D721Med (cell line): ENCODE results near the gene RBM15B.
"Not testable (repeated sequence)": the region's sequence is repeated elsewhere in the genome, so short reads cannot be mapped to it uniquely, and the experiment has no call there.

ENCODE experiments used
- DNase-seq: peaks from one replicate; pipeline ENCODE4 v3.0.0; 2011; ENCODE audit warnings: low spot score; ENCODE audit not compliant: insufficient read length
- FAIRE-seq: peaks from 2 replicates; lab custom pipeline; 2011; peaks lifted over from hg19 to GRCh38; lab: Jason Lieb, UNC
- CTCF ChIP-seq: IDR thresholded peaks from 2 replicates; pipeline ENCODE4 v1.5.1; 2012; ENCODE audit warnings: mild to moderate bottlenecking, control low read depth; ENCODE audit not compliant: insufficient read depth; ENCODE audit errors: missing control alignments

RBM15B gene

GRCh38 chr3:51354731-51355615 lies 36.1 kb upstream of the RBM15B start:
- TF ChIP-seq CTCF, result no peak
- FAIRE-seq (no peak), DNase-seq (no peak)

GRCh38 chr3:51355891-51356578 lies 35.0 kb upstream of the RBM15B start:
- DNase-seq, result no peak
- TF ChIP-seq CTCF, result no peak
- FAIRE-seq, result no peak

- DNase-seq, result no peak
- no peak for FAIRE-seq
Observed at GRCh38 chr3:51357856-51358255, 33.2 kb upstream of the RBM15B start.

GRCh38 chr3:51358981-51359380 lies 32.1 kb upstream of the RBM15B start:
- FAIRE-seq (no peak), DNase-seq (no peak)
- TF ChIP-seq CTCF, result no peak

More at GRCh38 chr3:51357856-51358255, 33.2 kb upstream of the RBM15B start:
- no peak for TF ChIP-seq CTCF

GRCh38 chr3:51360806-51361205 lies 30.3 kb upstream of the RBM15B start:
- no peak for DNase-seq
- TF ChIP-seq CTCF, result no peak
- no peak for FAIRE-seq

- FAIRE-seq, result no peak
- no peak for TF ChIP-seq CTCF
- no peak for DNase-seq
Observed at GRCh38 chr3:51361746-51362145, 29.3 kb upstream of the RBM15B start.

- DNase-seq (no peak), FAIRE-seq (no peak)
- TF ChIP-seq CTCF, result no peak
Observed at GRCh38 chr3:51362476-51362875, 28.6 kb upstream of the RBM15B start.

- not testable (repeated sequence) for FAIRE-seq, DNase-seq
Observed at GRCh38 chr3:51368276-51368675, 22.8 kb upstream of the RBM15B start.
